Lung (tissue), 12 donors: ENCODE data around the gene PTK6. TPM values are rescaled to one million over a fixed set of nuclear protein-coding genes. Genes with fewer than 3 reads are reported as not detected.

ENCODE experiments used
- ATAC-seq: fragments of 200-7000 bp; cut with Tn5 transposase; one replicate; pipeline ENCODE4 v1.9.1; 2020; ENCODE audit warnings: moderate number of reproducible peaks; ENCODE audit not compliant: insufficient read depth, low FRiP score
- DNase-seq, 3 donors: peaks; one replicate each; pipeline ENCODE4 v3.0.0-alpha.2; 2013 to 2017
- H3K27ac ChIP-seq, 2 donors: one replicate each; pipeline ENCODE4 v1.5.1; 2013; ENCODE audit warnings: mild to moderate bottlenecking in 2 of 2, moderate library complexity in 2 of 2, control low read depth in 1 of 2, inconsistent platforms in 1 of 2, low read depth in 1 of 2, low read length in 1 of 2
- H3K27me3 ChIP-seq, 3 donors: one replicate each; pipeline ENCODE4 v1.5.1; 2013; ENCODE audit warnings: low read length in 2 of 3; ENCODE audit not compliant: control insufficient read depth in 3 of 3, insufficient read depth in 3 of 3
- H3K36me3 ChIP-seq, 4 donors: one replicate each; pipeline ENCODE4 v1.5.1; 2013; ENCODE audit warnings: low read length in 4 of 4, mild to moderate bottlenecking in 1 of 4, moderate library complexity in 1 of 4; ENCODE audit not compliant: control insufficient read depth in 4 of 4, insufficient read depth in 4 of 4
- H3K4me1 ChIP-seq, 5 donors: one replicate each; pipeline ENCODE4 v1.5.1; 2013; ENCODE audit warnings: low read length in 5 of 5, mild to moderate bottlenecking in 2 of 5, moderate library complexity in 1 of 5; ENCODE audit not compliant: control insufficient read depth in 5 of 5, insufficient read depth in 5 of 5
- H3K4me3 ChIP-seq: one replicate; pipeline ENCODE4 v1.5.1; 2013; ENCODE audit warnings: mild to moderate bottlenecking, control low read depth, moderate library complexity
- H3K9ac ChIP-seq, 2 donors: one replicate each; pipeline ENCODE4 v1.5.1; 2013; ENCODE audit warnings: low read length in 2 of 2, control low read depth in 1 of 2; ENCODE audit not compliant: insufficient read depth in 1 of 2
- H3K9me3 ChIP-seq, 4 donors: one replicate each; pipeline ENCODE4 v1.5.1; 2013; ENCODE audit warnings: low read length in 3 of 4, mild to moderate bottlenecking in 1 of 4, moderate library complexity in 1 of 4; ENCODE audit not compliant: control insufficient read depth in 4 of 4, insufficient read depth in 3 of 4
- CTCF ChIP-seq: IDR thresholded peaks from 2 replicates; pipeline ENCODE4 v1.5.1; 2012; ENCODE audit warnings: mild to moderate bottlenecking; ENCODE audit errors: control extremely low read depth, extremely low read depth
- WGBS, 2 donors: extraction: QIAGEN DNeasy Blood & Tissue Kit; methylation state at CpG; one replicate each; pipeline ENCODE4 v1.1.7; 2013; 5-methylcytosine and 5-hydroxymethylcytosine counted together
- polyA plus RNA-seq, 2 donors: library from polyadenylated mRNA; stranded (reverse); fragments of 200-250 nt; gene quantifications; one replicate each; pipeline ENCODE4 v1.2.1, GENCODE V29; 2013
- total RNA-seq, 2 donors: library from RNA; depleted of rRNA in 1 of 2; stranded (reverse); fragments of >200 nt in 1 of 2; gene quantifications; one replicate each; pipeline ENCODE4 v1.2.1, GENCODE V29; 2014 to 2021
- donor health status: control.
- donor health status: control.
- donor health status: Bipolar disorder and iron deficiency.
- donor health status: healthy.
- donor health status: DM: yes; HTN: yes; CAD: no.

Gene PTK6
- total and polyA plus RNA-seq, 4 donors: 0.34 to 5.1 (median 3.7) TPM

DNA sequence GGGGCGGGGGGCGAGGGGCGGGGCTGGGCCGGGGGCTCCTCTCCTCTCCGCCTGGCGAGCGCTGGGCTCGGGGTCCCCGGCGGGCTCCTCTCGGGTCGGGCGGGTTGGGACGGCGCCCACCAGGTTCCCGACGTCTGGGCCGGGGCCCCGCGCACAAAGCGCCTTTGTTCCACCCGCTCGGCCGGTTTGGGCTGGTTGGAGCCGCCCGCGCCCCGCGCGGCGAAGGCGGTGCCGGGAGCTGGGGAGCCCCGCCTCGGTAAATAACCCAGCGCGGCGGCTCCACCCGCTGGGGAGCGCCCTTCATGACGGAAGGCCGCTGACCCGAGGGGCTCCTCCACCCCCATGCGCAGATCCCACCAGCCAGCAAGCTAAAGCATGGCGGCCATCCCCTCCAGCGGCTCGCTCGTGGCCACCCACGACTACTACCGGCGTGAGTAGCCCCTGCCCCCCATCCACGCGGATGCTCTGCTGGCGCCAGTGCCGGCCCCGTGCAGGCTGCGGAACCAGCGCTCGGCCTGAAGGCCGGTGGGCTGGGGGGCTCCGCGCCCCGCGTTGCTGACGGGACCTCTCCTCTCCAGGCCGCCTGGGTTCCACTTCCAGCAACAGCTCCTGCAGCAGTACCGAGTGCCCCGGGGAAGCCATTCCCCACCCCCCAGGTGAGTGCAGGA is 16.1 kb downstream of the PTK6 start:
- DNase-seq: peak; percentile 83 to 88 (median 87)
- peak overlapping the region; percentile 90 for H3K4me3 ChIP-seq
- WGBS, 2 donors: 1 to 2% methylated on average over 56 to 68 of the region's 68 CpGs
- H3K27me3 ChIP-seq: no peaks in the 10 kb centered on the region
- peak; percentile 68 for ATAC-seq
- peaks cover 0 to 24% (median 7%) of the 10 kb centered on the region in 5 donors for H3K4me1 ChIP-seq
- H3K9me3 ChIP-seq: peaks cover 0 to 5% (median 0%) of the 10 kb centered on the region in 4 donors
- peaks cover 0 to 22% (median 14%) of the 10 kb centered on the region in 4 donors for H3K36me3 ChIP-seq
- peak overlapping the region; percentile 37 to 46 for H3K9ac ChIP-seq
- peak overlapping the region; percentile 95 for H3K27ac ChIP-seq
- no peak for TF ChIP-seq CTCF

DNA sequence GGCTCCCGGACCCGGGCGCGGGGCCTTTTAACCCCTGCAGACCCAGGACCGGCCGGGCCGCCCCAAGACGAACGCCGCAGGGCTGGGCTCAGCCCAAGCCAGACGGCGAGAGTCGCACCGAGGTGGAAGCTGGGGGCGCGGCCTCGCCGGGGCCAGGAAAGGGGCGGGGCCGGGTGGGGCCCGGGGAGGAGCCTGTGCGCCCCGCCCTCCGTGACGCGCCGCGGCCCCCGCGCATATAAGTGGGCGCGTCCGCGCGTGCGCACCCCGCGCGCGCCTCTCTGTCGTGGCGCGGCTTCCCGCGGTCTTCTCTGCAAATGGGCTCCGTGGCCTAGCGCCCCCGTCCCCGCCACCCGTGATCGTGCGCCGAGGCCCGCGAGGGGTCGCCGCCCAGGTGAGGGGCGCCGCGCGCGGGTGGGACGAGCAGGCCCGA is 16.7 kb downstream of the PTK6 start, which contains the start of gene PPDPF:
TSS of gene PPDPF (plus strand) at position 262 of the 430 bp plus-strand sequence. CDS start 544 bp downstream, outside the sequence.
- H3K36me3 ChIP-seq: peaks cover 0 to 22% (median 14%) of the 10 kb centered on the region in 4 donors
- TF ChIP-seq CTCF: no peak
- H3K27me3 ChIP-seq: no peaks in the 10 kb centered on the region
- H3K4me3 ChIP-seq: peak within 1 kb of the TSS; percentile 90
- peak within 1 kb of the TSS; percentile 95 for H3K27ac ChIP-seq
- 0 to 1% methylated on average over 29 to 64 of the region's 64 CpGs for WGBS, 2 donors
- peaks cover 0 to 5% (median 0%) of the 10 kb centered on the region in 4 donors for H3K9me3 ChIP-seq
- ATAC-seq (peak; percentile 93), DNase-seq (peak; percentile 90 to 93 (median 92))
- peak within 1 kb of the TSS; percentile 37 to 46 for H3K9ac ChIP-seq
- peaks cover 0 to 24% (median 7%) of the 10 kb centered on the region in 5 donors for H3K4me1 ChIP-seq

- Histone ChIP-seq H3K9ac (no peak overlapping the region), H3K27ac (peak overlapping the region; percentile 75 to 95), H3K27me3 (no peaks in the 10 kb centered on the region), H3K36me3 (peaks cover 0 to 22% (median 14%) of the 10 kb centered on the region in 4 donors), H3K4me3 (peak overlapping the region; percentile 75), H3K9me3 (peaks cover 0 to 5% (median 0%) of the 10 kb centered on the region in 4 donors), H3K4me1 (peaks cover 0 to 23% (median 7%) of the 10 kb centered on the region in 5 donors)
- 2% methylated on average over 50 to 72 of the region's 72 CpGs for WGBS, 2 donors
- peak; percentile 81 to 85 (median 83) for DNase-seq
- peak; percentile 45 for ATAC-seq
- no peak for TF ChIP-seq CTCF
These were observed 17.3 kb downstream of the PTK6 start for GRCh38 chr20:63519668-63520503.
